ENCODE measurements around the gene SPIN2A.
"Not testable (repeated sequence)": the region's sequence is repeated elsewhere in the genome, so short reads cannot be mapped to it uniquely, and the experiment has no call there.

Gene SPIN2A

DNA sequence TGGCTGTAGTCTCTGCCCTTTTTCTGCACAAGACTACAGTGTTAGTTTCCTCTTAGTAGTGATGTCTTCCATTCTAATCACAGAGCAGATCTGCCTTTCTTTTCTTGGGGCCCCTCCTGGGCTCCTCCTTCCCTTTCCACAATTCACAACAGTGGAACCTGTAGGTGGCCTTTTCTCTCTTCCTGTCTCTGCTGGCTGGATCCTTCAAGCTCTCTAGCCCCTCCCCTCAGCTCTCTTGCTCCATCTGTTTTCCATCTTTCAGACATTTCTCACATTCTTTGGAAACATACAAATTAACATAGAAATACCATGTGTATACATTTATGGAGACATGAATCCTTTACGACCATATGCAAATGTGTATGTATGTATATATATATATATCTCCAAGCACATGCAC is 304 bp upstream of the SPIN2A start:
- in situ Hi-C loops (cut with MboI; ENCODE audit: low sequenced_read_pairs, unreplicated experiment) = no loop called here
- DNase-seq (ENCODE audit: low spot score) = no peak
- TF ChIP-seq CTCF (IDR thresholded peaks at IDR 0.05; ENCODE audit: borderline replicate concordance, control extremely low read depth, extremely low read depth, insufficient read depth, missing control alignments) = no peak

DNA sequence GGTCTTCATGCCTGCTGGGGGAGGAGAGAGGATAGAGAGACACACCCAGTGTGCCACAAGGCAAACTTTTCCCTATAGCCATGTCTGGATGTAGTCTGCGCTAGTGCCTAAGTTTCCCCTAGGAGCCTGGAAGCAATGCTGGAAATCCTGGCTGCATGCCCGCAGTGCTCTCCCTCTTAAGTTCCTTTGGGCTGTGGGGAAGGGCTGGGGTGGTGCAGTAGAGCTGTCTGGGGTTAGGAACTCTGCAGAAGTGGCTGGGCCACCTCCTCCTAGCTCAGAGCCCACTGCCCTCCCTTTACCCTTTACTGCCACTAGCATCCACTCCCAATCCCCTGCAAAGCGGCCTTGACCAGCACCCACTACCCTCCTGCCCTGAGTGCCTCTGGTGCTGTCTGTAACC is 608 bp downstream of the SPIN2A start:
- in situ Hi-C loops (cut with MboI; ENCODE audit: low sequenced_read_pairs, unreplicated experiment) = not testable (repeated sequence)

DNA sequence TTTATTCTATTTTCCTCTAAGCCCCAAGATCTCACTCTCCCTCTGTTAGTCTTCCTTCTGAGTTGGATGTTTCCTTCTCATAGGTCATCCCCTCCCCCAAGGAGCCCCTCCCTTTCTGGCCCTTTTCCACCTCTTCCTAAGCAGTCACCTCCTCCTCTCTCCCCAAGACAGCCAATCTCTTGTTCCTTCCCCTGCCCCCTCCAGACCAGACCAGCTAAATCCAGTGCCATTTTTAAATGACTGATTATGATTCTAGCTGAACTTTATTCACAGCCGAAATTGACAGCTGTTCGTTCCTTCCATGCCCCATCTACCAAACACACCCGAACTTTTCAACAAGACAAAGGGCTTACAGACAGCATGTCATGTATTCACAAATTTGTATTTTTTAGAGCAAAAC is 1.9 kb downstream of the SPIN2A start:
- in situ Hi-C loops (cut with MboI; ENCODE audit: low sequenced_read_pairs, unreplicated experiment) = no loop called here
- no peak for TF ChIP-seq CTCF (IDR thresholded peaks at IDR 0.05; ENCODE audit: borderline replicate concordance, control extremely low read depth, extremely low read depth, insufficient read depth, missing control alignments)
- DNase-seq (ENCODE audit: low spot score) = no peak

More for the DNA sequence above, 608 bp downstream of the SPIN2A start:
- not testable (repeated sequence) for DNase-seq (ENCODE audit: low spot score)

DNA sequence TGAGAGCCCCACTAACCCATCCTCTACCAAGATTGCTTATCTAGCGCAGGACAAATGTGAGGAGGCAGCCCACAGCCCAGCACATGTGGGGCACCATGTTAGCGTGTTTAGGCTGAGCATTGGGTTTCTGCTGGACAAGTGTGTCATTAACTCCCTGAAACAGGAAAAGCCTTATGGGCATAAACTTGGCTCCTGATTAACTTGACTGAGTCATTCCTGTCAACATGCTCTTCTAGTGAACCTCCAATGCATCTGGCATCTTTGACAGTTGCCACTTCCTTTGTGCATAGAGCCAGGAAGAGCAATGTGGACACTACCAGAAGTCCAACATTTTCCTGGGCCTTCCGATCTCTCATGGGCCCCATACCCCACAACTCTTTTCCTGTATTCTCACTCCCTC is 2.5 kb downstream of the SPIN2A start:
- no peak for TF ChIP-seq CTCF (IDR thresholded peaks at IDR 0.05; ENCODE audit: borderline replicate concordance, control extremely low read depth, extremely low read depth, insufficient read depth, missing control alignments)
- no peak for DNase-seq (ENCODE audit: low spot score)
- in situ Hi-C loops (cut with MboI; ENCODE audit: low sequenced_read_pairs, unreplicated experiment) = no loop called here

DNA sequence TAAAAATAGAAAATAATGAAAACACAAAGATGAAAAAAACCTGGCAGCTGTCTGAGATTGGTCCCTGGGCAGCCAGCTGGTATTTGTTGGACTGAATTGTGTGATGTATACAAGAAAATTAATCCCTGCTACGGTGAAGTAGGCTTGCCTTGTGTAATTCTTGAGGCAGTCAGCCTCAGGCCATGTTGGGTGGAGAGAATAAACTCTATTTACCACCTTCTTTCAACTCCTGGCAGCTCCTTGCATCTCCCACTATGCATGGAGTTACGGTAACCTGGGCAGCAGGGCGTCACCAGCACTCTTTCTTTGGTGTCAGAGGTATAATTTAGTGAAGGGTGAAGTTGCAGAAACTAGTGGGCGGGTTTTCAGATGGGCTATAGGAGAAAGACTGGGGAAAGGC is 3.5 kb downstream of the SPIN2A start:
- in situ Hi-C loops (cut with MboI; ENCODE audit: low sequenced_read_pairs, unreplicated experiment) = no loop called here
- TF ChIP-seq CTCF (IDR thresholded peaks at IDR 0.05; ENCODE audit: borderline replicate concordance, control extremely low read depth, extremely low read depth, insufficient read depth, missing control alignments) = no peak
- no peak for DNase-seq (ENCODE audit: low spot score)

DNA sequence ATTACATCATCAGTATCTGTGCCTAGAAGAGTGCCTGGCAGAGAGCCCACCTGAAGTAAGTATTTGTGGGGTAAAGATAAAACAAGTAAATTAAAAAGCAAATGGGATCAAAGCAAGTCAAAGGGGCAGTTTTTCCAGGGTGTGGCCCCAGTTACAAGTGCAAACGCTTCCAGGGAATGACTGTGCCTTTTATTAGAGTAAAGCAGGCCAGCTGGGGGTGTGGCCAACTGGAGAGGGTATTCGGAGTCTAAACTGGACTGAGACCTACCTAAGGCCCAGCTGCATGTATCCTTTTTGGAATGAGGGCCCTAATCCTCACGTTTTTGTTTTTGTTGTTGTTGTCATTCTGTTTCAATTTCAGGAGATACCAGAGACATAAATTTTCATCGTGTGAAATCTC is 3.9 kb downstream of the SPIN2A start:
- in situ Hi-C loops (cut with MboI; ENCODE audit: low sequenced_read_pairs, unreplicated experiment); DNase-seq (ENCODE audit: low spot score): not testable (repeated sequence)

- TF ChIP-seq CTCF (IDR thresholded peaks at IDR 0.05; ENCODE audit: borderline replicate concordance, control extremely low read depth, extremely low read depth, insufficient read depth, missing control alignments) = no peak
Observed at GRCh38 chrX:57132046-57132445, 5.2 kb downstream of the SPIN2A start.

DNA sequence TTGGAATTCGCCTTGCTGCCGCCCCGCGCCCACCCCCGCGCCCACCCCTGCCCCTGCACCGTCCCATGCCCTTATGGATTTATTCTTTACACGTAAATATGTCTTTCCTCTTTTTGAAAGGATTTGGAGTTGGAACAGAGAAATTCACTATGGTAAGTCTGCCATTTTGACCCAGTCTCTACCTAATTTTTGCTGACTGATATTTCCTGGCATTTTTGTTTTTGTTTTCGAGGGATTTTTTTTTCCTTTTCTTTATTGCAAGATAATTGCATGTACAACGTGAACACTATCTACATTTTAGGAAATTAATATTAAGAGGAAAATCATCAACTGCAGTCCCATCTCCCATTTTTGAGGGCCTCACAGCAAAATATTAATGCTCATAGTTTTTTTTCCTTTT is 15.4 kb downstream of the SPIN2A start:
- no peak for TF ChIP-seq CTCF (IDR thresholded peaks at IDR 0.05; ENCODE audit: borderline replicate concordance, control extremely low read depth, extremely low read depth, insufficient read depth, missing control alignments)
- in situ Hi-C loops (cut with MboI; ENCODE audit: low sequenced_read_pairs, unreplicated experiment) = no loop called here
- DNase-seq (ENCODE audit: low spot score) = no peak

More at GRCh38 chrX:57132046-57132445, 5.2 kb downstream of the SPIN2A start:
- in situ Hi-C loops (cut with MboI; ENCODE audit: low sequenced_read_pairs, unreplicated experiment) = no loop called here
- no peak for DNase-seq (ENCODE audit: low spot score)

Data from GM13976 (cell line).